ENCODE data around the gene MAFG. TPM values are rescaled to one million over a fixed set of nuclear protein-coding genes. Genes with fewer than 3 reads are reported as not detected.

Gene MAFG
- total and polyA plus RNA-seq, 2 of the 13 experiments (the other 11 are each of a cell fraction or from before 2014, with no cell fraction given) = 14.5 to 20.0 TPM

- TF ChIP-seq HIC2 (CRISPR knock-in tag; IDR thresholded peaks at IDR 0.05; ENCODE audit: low read depth) (no peak; the same call in 1 of the 2 replicates), JDP2 (CRISPR knock-in tag; IDR thresholded peaks at IDR 0.05; ENCODE audit: borderline replicate concordance) (no peak; the same call in 1 of the 2 replicates), TCF7L2 (IDR thresholded peaks at IDR 0.05; ENCODE audit: low read depth, low read length) (no peak), ZNF414 (CRISPR knock-in tag; IDR thresholded peaks at IDR 0.05) (peak; percentile 52; the same call in 1 of the 2 replicates), SRSF4 (IDR thresholded peaks at IDR 0.05; ENCODE audit: low read depth, low read length, poor library complexity, severe bottlenecking) (no peak), ZNF326 (CRISPR knock-in tag; IDR thresholded peaks at IDR 0.05; ENCODE audit: borderline replicate concordance) (no peak), HOXA3 (CRISPR knock-in tag; IDR thresholded peaks at IDR 0.05) (peak; percentile 55; the same call in 1 of the 2 replicates), ZNF557 (CRISPR knock-in tag; IDR thresholded peaks at IDR 0.05) (no peak), ZNF569 (CRISPR knock-in tag; IDR thresholded peaks at IDR 0.05; ENCODE audit: borderline replicate concordance) (no peak), HNF1A (IDR thresholded peaks at IDR 0.05; ENCODE audit: low read depth) (no peak), HNF1A (CRISPR knock-in tag; IDR thresholded peaks at IDR 0.05; ENCODE audit: borderline replicate concordance) (peak; percentile 20; the same call in 1 of the 2 replicates), GLI4 (CRISPR knock-in tag; IDR thresholded peaks at IDR 0.05; ENCODE audit: borderline replicate concordance) (no peak), CEBPG (CRISPR knock-in tag; IDR thresholded peaks at IDR 0.05) (no peak), EED (CRISPR knock-in tag; IDR thresholded peaks at IDR 0.05) (0 out of 2 replicates have a peak, but pooled peaks have one; percentile 7), ZNF18 (CRISPR knock-in tag; IDR thresholded peaks at IDR 0.05; ENCODE audit: insufficient replicate concordance) (peak; percentile 43), NFKB2 (CRISPR knock-in tag; IDR thresholded peaks at IDR 0.05; ENCODE audit: borderline replicate concordance) (peak; percentile 40)
Observed at GRCh38 chr17:81926451-81927151, 934 bp downstream of the MAFG start (continued).

Data from HepG2 (cell line).